NT2/D1 (cell line): ENCODE data around the gene GGA3.

Experiments used
- SUZ12 ChIP-seq: IDR thresholded peaks from 2 replicates; pipeline ENCODE4 v1.6.1; 2011; ENCODE audit not compliant: insufficient read length, insufficient read depth; ENCODE audit errors: extremely low read depth
- ZNF274 ChIP-seq: IDR thresholded peaks from 2 replicates; pipeline ENCODE4 v1.6.1; 2011; ENCODE audit warnings: mild to moderate bottlenecking, low read depth, low read length

DNA sequence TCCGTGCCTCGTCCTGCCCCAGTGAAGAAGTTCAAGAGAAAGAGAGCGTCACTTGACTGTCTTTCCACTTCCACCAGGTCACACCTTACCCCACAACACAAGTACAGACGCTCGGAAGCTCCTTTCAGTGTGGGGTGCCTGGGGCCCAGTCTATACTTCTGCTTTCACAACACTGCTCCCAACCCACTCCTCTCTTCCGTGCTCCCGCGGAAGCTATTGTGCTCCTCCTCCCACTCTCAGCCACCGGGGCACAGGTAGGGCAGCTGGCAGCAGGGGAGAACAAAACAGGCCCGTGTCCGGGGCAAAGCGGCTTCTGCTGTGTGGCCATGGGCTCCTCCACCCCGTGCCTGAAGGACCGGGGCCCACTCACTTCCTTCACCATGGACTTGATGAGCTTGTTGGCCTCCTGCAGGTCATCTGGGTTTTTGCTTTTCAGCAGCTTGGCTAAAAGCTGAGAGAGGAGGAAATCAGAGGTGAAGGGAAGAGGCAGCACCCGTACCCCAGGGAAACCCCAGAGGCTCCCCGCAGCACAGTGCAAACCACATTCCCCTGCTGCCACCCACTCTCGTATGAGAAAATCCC lies 18.9 kb downstream of the GGA3 start:
- TF ChIP-seq ZNF274 (no peak), SUZ12 (no peak)
